HL-60 (cell line): Measurements from ENCODE around the gene NCKIPSD.
A peak's percentile ranks its signal among the peaks of the same experiment; 100 is the strongest.

Experiments used
- DNase-seq, 2 experiments: peaks; one replicate each; pipeline ENCODE4 v3.0.0-alpha.2; 2010 to 2020; ENCODE audit warnings: low read depth in 1 of 2, low spot score in 1 of 2
- H3K27ac ChIP-seq: fragments of 250-450 bp; sonication (Bioruptor Pico); replicated peaks from 2 replicates; pipeline ENCODE4 v1.5.1; 2020; ENCODE audit warnings: mild to moderate bottlenecking, moderate library complexity
- H3K27me3 ChIP-seq: fragments of 250-450 bp; sonication (Bioruptor Pico); 2 replicates; pipeline ENCODE4 v1.5.1; 2021; ENCODE audit warnings: mild to moderate bottlenecking, moderate library complexity; ENCODE audit not compliant: insufficient read depth, poor library complexity, severe bottlenecking
- H3K4me3 ChIP-seq: replicated peaks from 2 replicates; pipeline ENCODE4 v1.5.1; 2011; ENCODE audit warnings: mild to moderate bottlenecking, control low read depth, low read length; ENCODE audit not compliant: insufficient read depth
- CTCF ChIP-seq: IDR thresholded peaks from one replicate; pipeline ENCODE4 v1.5.1; 2011; ENCODE audit warnings: low read length, control low read depth, inconsistent platforms; ENCODE audit not compliant: insufficient read depth
- GABPA ChIP-seq: IDR thresholded peaks from 2 replicates; pipeline ENCODE4 v1.6.1; 2012; ENCODE audit warnings: low read depth
- POLR2AphosphoS5 ChIP-seq: IDR thresholded peaks from 2 replicates; pipeline ENCODE4 v1.6.1; 2012; ENCODE audit warnings: low read depth
- REST ChIP-seq: IDR thresholded peaks from 2 replicates; pipeline ENCODE4 v1.6.1; 2012; ENCODE audit warnings: low read depth; ENCODE audit not compliant: insufficient replicate concordance
- SPI1 ChIP-seq: IDR thresholded peaks from 2 replicates; pipeline ENCODE4 v1.6.1; 2012; ENCODE audit warnings: low read depth, mild to moderate bottlenecking, borderline replicate concordance

The NCKIPSD gene

GRCh38 chr3:48715174-48715800 lies 29.6 kb upstream of the NCKIPSD start:
- no peak for DNase-seq
- no peak for TF ChIP-seq GABPA
- no peak for TF ChIP-seq POLR2AphosphoS5
- no peak for TF ChIP-seq SPI1
- TF ChIP-seq CTCF = no peak
- TF ChIP-seq REST = no peak
- H3K27ac ChIP-seq = no peak overlapping the region
- no peaks in the 10 kb centered on the region for H3K27me3 ChIP-seq
- peak overlapping the region; percentile 94; the same call in 1 of the 2 replicates for H3K4me3 ChIP-seq

GRCh38 chr3:48711727-48712126 lies 26.0 kb upstream of the NCKIPSD start:
- no peak for DNase-seq
- Histone ChIP-seq H3K4me3 (no peak overlapping the region), H3K27me3 (no peaks in the 10 kb centered on the region), H3K27ac (no peak overlapping the region)
- TF ChIP-seq CTCF (no peak), SPI1 (no peak), POLR2AphosphoS5 (no peak), GABPA (no peak), REST (no peak)

- H3K27ac ChIP-seq = no peak overlapping the region
- H3K27me3 ChIP-seq = no peaks in the 10 kb centered on the region
- no peak for DNase-seq
- no peak for TF ChIP-seq POLR2AphosphoS5
- H3K4me3 ChIP-seq = no peak overlapping the region
These were observed 23.3 kb upstream of the NCKIPSD start for GRCh38 chr3:48709051-48709461.

GRCh38 chr3:48708481-48708889 lies 22.8 kb upstream of the NCKIPSD start:
- Histone ChIP-seq H3K27ac (no peak overlapping the region), H3K4me3 (no peak overlapping the region), H3K27me3 (no peaks in the 10 kb centered on the region)
- TF ChIP-seq CTCF (no peak), SPI1 (no peak), REST (no peak), POLR2AphosphoS5 (no peak), GABPA (no peak)
- no peak for DNase-seq
